ENCODE data around the gene BMAL1. TPM values are rescaled to one million over a fixed set of nuclear protein-coding genes. Genes with fewer than 3 reads are reported as not detected.

The BMAL1 gene
- total RNA-seq, 1 donor from 2014 or later, result 11.6 TPM

GRCh38 chr11:13291800-13292199 is 14.2 kb downstream of the BMAL1 start:
- DNase-seq, result no peak

DNA sequence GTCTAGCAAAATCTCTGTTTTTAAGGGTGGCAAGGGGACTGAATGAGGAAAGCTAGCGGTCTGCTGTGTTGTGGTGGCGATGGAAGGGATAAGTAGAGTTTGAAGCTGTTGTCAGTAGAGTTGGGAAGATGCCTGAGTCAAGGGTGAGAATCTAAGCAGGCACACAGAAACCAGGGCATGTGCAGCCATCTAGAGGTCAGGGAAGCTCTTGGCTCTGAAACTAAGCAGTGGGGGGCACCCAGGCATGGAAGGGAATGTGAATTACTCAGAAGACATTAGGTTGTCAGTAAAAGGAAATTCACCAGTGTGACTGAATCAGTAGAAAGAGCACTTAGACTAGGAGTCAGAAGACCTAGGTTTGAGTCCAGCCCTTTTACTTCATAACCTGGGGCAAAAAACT is 15.4 kb downstream of the BMAL1 start:
- no peak for DNase-seq

- no peak for DNase-seq
These were observed 16.6 kb downstream of the BMAL1 start for GRCh38 chr11:13294178-13294577.

DNA sequence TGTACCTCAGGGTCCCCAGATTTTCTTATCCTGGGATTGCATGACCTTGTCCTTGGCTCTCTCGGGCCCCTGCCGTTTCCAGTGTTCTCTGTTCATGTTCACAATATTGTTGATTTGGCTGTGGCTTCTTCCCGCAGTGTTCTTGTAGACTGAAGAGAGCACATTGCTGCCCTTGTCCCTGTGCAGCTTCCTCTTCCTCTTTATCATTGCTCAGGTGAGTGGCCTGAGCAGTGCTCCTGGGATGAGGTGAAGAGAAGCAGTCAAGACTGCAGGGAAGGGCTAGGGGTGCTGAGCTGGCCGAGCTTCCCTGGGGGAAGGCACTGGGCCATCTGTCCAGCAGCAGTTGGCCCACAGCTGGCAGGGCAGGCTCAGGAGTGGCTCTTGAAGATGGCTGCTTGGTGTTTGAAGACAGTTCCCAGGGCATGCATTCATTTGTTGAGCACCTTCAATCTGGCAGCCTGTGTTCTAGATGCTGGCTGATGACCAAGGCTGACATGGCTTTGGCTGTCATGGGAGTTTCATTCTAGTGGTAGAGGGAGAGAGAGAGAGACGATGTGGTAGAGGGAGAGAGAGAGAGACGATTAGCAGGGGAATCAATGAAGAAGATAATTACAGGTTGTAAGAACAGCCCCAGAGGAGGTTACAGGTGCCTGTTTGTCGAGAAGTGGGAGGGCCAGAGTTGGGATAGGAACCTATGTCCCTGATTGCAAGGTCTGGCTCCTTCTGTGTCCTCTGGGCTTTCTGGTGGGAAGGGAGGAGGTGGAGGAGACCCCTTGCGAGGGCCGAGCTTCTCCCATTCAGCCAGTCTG is 17.4 kb downstream of the BMAL1 start:
- no peak for DNase-seq

DNA sequence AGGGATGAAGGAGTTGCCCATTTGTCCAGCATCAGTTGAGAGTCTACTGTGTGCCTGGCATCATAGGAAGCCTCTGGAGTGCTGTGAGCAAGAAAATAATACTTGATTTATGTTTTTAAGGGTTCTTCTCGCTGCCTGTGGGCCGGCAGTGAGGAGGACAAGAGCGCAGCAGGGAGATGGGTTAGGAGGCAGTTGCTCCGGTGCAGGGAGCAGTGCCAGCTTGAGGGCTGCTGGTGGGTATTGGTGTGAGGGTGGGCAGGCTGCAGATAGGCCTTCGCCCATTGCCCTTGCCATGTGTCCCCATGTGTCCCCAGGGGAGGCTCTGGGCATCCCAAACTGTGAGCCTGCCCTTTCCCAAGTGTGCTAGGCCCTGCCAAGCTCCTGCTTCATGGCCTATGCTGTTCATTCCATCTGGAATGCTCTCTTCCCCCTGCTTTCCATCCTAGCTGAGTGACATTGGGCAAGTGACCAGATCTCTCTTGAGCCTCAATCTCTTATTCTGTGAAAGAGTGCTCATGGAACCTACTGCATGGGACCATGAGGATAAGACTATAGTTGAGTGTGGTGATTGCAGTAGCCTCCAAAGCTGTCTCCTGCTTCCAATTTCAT is 19.8 kb downstream of the BMAL1 start:
- no peak for DNase-seq

DNA sequence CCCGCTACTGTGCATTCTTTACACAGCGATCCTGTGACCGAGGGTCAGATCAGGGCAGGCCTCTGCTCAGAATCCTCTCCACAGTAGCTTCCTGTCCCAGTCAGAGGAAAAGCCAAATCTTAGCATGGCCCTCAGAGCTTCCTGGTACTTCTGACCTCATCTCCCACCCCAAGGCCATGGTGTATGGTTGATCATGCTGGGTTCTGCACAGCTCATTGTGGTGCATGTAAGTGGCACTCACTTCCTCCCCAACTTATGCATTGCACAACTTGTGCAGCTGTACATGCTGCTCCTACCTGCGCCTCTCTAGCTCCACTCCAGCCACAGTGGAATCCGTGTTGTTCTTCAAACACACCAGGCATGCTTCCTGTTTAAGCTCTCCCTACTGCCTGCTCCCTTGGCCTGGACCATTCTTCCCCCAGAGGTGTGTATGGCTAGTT is 20.3 kb downstream of the BMAL1 start:
- peak; percentile 21 for DNase-seq

- peak; percentile 43 for DNase-seq
These were observed 21.2 kb downstream of the BMAL1 start for GRCh38 chr11:13298765-13299164.

DNA sequence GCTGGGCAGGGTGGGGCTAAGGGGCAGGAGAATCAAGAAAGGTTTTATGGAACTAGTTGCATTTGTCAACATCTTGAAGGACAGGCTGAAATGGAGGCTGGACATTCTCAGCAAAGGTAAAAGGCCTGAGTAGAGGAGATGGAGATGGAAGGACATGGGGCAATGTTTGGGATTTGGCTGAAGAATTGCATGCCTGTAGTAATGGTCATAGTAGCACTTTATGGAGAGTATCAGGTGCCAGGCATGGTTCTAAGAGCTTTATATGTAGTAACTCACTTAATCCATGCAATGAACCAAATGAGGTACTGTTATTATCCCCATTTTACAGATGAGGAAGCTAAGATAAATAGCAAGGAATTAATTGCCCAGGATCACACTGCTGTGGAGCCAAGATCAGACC is 23.9 kb downstream of the BMAL1 start:
- no peak for DNase-seq

GRCh38 chr11:13302420-13302958 is 24.9 kb downstream of the BMAL1 start:
- no peak for DNase-seq

- DNase-seq, result no peak
These were observed 26.4 kb downstream of the BMAL1 start for GRCh38 chr11:13303668-13304649.

DNA sequence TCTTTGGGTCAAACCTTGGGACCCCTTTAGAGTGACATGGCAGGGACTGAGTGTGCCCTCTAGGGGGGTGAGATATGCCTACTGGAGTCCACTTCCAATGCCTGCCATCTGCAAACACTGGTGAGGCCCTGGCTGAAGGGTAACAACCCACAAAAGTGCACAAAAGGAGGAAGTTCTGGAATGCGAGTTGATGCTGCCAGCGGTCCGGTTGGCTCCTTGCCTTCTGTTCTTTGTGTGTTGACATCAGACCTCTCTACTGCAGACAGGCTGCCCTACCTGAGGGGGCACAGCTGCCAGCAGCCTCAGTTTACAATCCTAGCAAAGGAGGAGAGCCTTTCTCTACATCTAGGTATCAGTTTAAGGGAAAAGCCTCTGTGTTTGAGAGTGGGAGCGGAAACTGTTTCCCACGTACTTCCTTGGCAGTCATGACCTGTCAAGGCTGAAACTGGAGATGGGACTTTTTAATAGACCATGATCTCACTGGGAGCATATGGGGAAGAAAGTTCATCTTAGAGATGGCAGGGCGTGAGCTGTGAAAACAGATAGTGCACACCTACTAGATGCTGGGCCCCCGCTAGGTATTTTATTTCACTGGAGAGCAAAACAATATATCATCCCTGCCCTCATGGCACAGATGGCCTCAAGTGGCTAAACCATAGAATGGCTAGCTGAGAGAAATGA is 27.2 kb downstream of the BMAL1 start:
- peak; percentile 61 for DNase-seq

DNA sequence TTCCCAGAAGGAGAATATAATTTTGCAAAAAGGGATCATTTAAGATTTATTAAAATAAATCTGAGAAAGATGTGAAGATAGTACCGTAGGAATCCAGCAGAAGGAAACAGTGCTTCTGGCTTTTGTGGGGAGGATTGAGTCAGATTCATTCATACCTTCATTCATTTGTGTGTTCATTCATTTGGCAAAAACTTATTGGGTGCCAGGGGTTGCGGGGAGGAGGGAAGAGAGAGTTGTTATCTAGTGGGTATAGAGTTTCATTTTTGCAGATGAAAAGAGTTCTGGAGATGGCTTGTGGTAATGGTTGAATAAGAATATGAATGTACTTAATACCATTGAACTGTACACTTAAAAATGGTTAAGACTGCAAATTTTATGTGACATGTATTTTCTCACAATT is 31.1 kb downstream of the BMAL1 start:
- DNase-seq, result no peak

DNA sequence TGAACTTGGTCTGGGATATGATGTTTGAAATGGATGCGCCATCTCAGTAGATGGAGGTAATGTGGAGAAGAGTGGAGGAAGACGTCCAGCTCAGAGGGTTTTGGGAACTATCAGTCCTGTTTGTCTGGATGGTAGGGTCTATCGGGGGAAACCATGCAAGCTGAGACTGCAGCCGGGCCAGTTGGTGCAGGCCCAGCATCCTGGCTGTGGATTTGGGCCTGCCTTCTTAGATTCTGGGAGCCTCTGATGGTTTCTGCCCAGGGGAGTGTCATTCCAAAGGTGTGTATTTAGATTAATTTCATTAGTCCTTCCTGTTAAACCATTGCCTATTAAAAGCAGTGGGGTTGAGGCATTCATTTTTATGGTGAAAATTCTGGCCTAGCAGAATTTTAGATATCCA is 31.6 kb downstream of the BMAL1 start:
- no peak for DNase-seq

DNA sequence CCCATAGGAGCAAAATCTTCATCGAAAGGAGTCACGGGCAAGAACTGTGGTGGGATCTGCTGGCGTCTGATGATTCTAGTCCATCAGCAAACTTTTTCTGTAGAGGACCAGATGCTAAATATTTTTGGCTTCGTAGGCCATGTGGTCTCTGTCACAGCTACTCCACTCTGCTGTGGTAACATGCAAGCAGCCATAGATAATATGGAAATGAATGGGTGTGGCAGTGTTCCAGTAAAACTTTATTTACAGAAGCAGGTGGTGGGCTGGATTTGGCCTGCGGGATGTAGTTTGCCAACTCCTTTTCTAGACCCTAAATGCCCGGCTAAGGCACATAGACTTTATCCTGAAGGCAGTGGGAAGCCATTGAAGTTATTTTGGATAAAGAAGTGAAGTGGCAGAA is 32.9 kb downstream of the BMAL1 start:
- no peak for DNase-seq

- DNase-seq, result no peak
These were observed 34.0 kb downstream of the BMAL1 start for GRCh38 chr11:13311570-13311969.

GRCh38 chr11:13313005-13313819 is 35.6 kb downstream of the BMAL1 start:
- DNase-seq, result no peak

DNA sequence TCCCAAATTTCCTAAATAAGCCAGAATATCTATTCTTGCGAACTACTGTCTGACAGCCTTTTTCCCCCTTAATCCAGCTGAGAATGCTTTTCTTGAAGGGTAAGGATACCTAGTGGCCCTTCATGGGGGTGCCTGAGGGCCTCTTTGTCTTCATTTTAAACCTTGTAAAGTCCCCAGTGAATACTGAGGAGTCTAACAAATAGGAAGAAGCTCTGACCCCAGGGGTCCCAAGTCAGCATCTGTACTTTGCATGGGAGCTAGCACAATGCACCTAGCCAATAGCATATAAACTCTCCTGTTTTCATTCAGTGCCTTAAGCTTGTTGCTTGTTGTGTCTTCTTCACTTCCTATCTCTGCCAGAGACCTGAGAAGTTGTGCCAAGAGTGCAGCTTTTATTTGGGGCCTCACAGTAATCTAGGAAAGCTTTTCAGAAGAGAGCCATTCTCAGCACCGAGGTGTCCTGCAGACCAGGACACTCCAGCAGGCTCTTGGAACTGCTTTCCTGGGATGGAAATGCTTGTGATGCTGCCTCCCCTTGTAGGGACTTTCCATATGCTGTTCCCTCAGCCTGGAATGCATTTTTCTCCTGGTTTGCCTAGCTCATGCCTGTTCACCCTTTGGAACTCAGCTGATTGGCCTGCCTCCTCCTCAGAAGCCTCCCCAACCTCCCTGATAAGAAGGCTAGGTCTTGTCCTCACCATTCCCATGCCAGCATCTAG is 37.2 kb downstream of the BMAL1 start:
- no peak for DNase-seq

DNA sequence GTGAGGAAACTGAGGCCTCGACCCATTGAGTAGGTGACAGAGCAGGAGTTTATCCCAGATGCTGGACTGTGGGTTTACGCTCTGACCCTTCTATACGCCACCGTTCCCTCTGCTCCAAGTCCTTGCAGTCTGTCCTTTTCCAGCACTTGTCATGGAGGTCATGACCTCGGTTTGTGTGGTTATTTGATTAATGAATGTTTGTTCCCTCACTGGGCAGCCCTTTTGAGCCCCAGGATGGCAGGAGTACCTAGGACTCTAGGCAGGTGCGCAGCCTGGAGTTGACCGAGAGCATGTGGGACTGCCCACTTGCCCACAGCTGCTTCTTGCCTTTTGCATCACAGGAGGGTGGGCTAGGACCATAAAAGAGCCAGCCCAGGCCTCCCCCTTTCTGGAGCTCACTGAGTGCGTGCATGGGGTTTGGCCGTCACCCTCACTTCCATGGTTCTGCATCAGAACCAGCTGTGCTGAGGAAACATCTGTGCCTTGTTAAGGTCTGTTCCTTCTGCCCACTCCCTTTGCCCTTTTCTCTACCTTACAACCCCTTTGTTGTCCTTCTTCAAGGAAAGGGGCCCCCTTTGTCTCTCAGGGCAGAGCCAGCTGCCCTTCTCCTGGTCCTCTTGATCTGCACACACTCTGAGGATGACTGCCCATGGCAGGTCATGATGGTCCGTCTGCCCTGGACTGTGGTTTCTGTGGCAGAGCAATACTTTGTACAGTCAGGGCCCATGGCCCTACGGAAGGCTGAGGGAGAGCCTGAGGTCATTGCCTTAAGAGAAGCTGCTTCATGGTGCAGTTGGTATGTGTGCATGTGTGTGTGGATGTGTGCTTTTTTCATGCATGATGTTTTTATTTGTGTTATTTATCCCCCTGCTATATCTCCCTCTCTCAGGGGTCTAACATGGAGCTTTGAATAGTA is 38.2 kb downstream of the BMAL1 start:
- DNase-seq, result no peak

- peak; percentile 32 for DNase-seq
These were observed 39.0 kb downstream of the BMAL1 start for GRCh38 chr11:13316528-13316961.
